ENCODE data around the gene REV3L. TPM values are rescaled to one million over a fixed set of nuclear protein-coding genes. Genes with fewer than 3 reads are reported as not detected.

The REV3L gene
- total RNA-seq, 1 experiment from 2014 or later: 5.7 TPM

DNA sequence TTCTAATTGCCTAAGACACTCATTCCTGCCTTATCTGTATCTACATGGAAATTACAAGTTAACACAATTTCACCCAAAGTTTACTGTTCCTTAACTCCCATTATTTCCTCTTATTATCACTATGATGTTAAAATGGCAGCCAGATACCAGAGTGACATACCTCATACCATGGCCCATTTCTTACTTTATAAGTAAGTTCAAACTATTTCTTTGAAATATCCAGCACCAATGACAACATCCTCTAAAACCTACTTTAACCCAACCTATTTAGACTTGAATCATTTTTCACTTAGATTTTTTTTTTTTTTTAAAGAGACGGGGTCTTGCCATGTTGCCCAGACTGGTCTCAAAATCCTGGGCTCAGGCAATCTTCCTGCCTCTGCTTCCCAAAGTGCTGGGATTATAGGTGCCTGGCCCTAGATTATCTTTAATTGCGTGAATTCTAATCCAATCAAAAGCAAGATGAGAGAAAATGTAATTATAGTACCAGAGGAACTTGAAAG lies 10.0 kb downstream of the REV3L start:
- no peak for DNase-seq (ENCODE audit: low spot score)
- POLR2A ChIA-PET: no interaction called here

DNA sequence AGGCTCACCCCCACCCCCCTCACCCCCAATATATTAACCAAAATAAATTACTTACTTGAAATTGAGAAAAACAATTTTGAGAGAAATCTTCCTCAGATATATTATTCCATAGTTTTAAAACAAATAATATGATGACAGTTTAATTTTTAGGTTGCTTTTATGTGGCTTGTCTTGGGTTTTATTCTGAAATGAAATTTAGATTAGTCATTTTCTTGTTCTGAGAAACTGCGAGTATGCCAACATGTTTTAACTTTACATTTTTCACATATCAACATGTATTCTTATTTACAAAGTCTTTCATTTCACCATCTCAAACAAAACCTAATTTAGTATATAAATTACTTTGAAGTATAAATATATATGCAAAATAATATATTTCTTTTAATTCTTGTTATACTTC lies 11.1 kb downstream of the REV3L start:
- no peak overlapping the region for H3K4me3 Mint-ChIP-seq
- DNase-seq (ENCODE audit: low spot score) (no peak), ATAC-seq (no peak)
- peaks cover 39% of the 10 kb centered on the region for H3K27me3 Mint-ChIP-seq (ENCODE audit: low read depth)
- ChIA-PET POLR2A (no interaction called here), CTCF (no interaction called here)
- no peaks in the 10 kb centered on the region for H3K9me3 Mint-ChIP-seq
- TF ChIP-seq TEAD1 (CRISPR knock-in tag; IDR thresholded peaks at IDR 0.05): no peak
- H3K4me1 Mint-ChIP-seq: peaks cover 3% of the 10 kb centered on the region
- H3K36me3 Mint-ChIP-seq: no peaks in the 10 kb centered on the region
- H3K27ac Mint-ChIP-seq: no peak overlapping the region

More for the DNA sequence above, 10.0 kb downstream of the REV3L start:
- peaks cover 50% of the 10 kb centered on the region for H3K27me3 Mint-ChIP-seq (ENCODE audit: low read depth)
- H3K4me3 Mint-ChIP-seq: no peak overlapping the region
- CTCF ChIA-PET: no interaction called here
- no peak overlapping the region for H3K27ac Mint-ChIP-seq
- no peak for ATAC-seq
- H3K36me3 Mint-ChIP-seq: no peaks in the 10 kb centered on the region
- TF ChIP-seq ZNF121 (CRISPR knock-in tag; IDR thresholded peaks at IDR 0.05): no peak
- TF ChIP-seq NR1H2 (CRISPR knock-in tag; IDR thresholded peaks at IDR 0.05): no peak
- TF ChIP-seq, protein P1, sequence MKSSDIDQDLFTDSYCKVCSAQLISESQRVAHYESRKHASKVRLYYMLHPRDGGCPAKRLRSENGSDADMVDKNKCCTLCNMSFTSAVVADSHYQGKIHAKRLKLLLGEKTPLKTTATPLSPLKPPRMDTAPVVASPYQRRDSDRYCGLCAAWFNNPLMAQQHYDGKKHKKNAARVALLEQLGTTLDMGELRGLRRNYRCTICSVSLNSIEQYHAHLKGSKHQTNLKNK (CRISPR knock-in tag; IDR thresholded peaks at IDR 0.05): no peak
- TF ChIP-seq SOX15 (CRISPR knock-in tag; IDR thresholded peaks at IDR 0.05): no peak
- TF ChIP-seq, protein P2, sequence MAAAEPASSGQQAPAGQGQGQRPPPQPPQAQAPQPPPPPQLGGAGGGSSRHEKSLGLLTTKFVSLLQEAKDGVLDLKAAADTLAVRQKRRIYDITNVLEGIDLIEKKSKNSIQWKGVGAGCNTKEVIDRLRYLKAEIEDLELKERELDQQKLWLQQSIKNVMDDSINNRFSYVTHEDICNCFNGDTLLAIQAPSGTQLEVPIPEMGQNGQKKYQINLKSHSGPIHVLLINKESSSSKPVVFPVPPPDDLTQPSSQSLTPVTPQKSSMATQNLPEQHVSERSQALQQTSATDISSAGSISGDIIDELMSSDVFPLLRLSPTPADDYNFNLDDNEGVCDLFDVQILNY (CRISPR knock-in tag; IDR thresholded peaks at IDR 0.05): no peak
- TF ChIP-seq NFE2L1 (CRISPR knock-in tag; IDR thresholded peaks at IDR 0.05): no peak
- no peak for TF ChIP-seq TCF7 (CRISPR knock-in tag; IDR thresholded peaks at IDR 0.05; ENCODE audit: low read depth)
- TF ChIP-seq, protein P3, sequence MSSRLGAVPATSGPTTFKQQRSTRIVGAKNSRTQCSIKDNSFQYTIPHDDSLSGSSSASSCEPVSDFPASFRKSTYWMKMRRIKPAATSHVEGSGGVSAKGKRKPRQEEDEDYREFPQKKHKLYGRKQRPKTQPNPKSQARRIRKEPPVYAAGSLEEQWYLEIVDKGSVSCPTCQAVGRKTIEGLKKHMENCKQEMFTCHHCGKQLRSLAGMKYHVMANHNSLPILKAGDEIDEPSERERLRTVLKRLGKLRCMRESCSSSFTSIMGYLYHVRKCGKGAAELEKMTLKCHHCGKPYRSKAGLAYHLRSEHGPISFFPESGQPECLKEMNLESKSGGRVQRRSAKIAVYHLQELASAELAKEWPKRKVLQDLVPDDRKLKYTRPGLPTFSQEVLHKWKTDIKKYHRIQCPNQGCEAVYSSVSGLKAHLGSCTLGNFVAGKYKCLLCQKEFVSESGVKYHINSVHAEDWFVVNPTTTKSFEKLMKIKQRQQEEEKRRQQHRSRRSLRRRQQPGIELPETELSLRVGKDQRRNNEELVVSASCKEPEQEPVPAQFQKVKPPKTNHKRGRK (CRISPR knock-in tag; IDR thresholded peaks at IDR 0.05; ENCODE audit: borderline replicate concordance): no peak
- H3K9me3 Mint-ChIP-seq: no peaks in the 10 kb centered on the region
- peaks cover 12% of the 10 kb centered on the region for H3K4me1 Mint-ChIP-seq

DNA sequence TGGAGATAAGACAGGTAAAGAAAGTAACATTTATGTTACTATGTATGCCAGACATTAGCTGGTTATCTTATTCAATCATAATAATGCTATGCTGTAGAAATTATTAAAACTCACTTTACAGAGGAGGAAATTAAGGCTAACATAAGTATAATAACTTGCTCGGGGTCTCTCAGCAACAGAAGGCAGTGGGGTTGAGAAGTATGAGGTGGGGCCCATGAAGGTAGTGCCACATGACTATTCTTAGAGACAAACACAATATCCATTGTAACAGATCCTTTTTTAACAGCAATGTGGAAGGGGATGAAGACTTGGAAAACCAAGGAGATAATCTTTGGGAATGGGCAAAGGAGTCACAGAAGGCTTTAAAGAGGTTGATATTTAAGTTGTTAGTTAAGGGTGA lies 11.5 kb downstream of the REV3L start:
- Mint-ChIP-seq H3K4me1 (peaks cover 3% of the 10 kb centered on the region; the same call in 1 of the 2 replicates), H3K4me3 (no peak overlapping the region), H3K27me3 (ENCODE audit: low read depth) (peaks cover 35% of the 10 kb centered on the region), H3K36me3 (no peaks in the 10 kb centered on the region), H3K27ac (no peak overlapping the region), H3K9me3 (no peaks in the 10 kb centered on the region)
- ATAC-seq: no peak
- no peak for TF ChIP-seq CREB1 (CRISPR knock-in tag; IDR thresholded peaks at IDR 0.05)
- no peak for TF ChIP-seq ZNF396 (CRISPR knock-in tag; IDR thresholded peaks at IDR 0.05; ENCODE audit: borderline replicate concordance)
- TF ChIP-seq, protein P4, sequence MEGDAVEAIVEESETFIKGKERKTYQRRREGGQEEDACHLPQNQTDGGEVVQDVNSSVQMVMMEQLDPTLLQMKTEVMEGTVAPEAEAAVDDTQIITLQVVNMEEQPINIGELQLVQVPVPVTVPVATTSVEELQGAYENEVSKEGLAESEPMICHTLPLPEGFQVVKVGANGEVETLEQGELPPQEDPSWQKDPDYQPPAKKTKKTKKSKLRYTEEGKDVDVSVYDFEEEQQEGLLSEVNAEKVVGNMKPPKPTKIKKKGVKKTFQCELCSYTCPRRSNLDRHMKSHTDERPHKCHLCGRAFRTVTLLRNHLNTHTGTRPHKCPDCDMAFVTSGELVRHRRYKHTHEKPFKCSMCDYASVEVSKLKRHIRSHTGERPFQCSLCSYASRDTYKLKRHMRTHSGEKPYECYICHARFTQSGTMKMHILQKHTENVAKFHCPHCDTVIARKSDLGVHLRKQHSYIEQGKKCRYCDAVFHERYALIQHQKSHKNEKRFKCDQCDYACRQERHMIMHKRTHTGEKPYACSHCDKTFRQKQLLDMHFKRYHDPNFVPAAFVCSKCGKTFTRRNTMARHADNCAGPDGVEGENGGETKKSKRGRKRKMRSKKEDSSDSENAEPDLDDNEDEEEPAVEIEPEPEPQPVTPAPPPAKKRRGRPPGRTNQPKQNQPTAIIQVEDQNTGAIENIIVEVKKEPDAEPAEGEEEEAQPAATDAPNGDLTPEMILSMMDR (IDR thresholded peaks at IDR 0.05): no peak
- POLR2A ChIA-PET: no interaction called here
- DNase-seq (ENCODE audit: low spot score): no peak
- CTCF ChIA-PET: no interaction called here

DNA sequence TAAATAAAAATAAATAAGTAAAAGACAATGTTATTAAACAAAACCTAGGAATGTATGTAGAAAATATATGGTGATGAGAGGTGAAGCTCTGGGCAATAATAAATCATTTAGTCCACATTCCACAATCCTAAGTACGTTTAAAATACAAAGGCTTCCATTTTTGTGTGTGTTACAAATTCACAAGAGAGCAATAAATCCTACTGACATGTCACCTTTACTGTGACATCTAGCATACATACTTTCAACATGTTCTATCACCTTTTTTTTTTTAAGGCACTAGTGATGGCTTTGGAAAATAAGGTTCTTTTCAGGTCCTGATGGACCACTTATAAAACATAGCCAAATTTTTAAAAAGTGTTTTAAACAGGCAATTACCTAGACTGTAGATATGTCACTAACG lies 12.0 kb downstream of the REV3L start:
- DNase-seq (ENCODE audit: low spot score) (no peak), ATAC-seq (no peak)
- TF ChIP-seq ETV6 (CRISPR knock-in tag; IDR thresholded peaks at IDR 0.05): no peak
- no peak for TF ChIP-seq PRRX2 (CRISPR knock-in tag; IDR thresholded peaks at IDR 0.05)
- no peak for TF ChIP-seq ZNF138 (CRISPR knock-in tag; conservative IDR thresholded peaks at IDR 0.05)
- TF ChIP-seq, protein P5, sequence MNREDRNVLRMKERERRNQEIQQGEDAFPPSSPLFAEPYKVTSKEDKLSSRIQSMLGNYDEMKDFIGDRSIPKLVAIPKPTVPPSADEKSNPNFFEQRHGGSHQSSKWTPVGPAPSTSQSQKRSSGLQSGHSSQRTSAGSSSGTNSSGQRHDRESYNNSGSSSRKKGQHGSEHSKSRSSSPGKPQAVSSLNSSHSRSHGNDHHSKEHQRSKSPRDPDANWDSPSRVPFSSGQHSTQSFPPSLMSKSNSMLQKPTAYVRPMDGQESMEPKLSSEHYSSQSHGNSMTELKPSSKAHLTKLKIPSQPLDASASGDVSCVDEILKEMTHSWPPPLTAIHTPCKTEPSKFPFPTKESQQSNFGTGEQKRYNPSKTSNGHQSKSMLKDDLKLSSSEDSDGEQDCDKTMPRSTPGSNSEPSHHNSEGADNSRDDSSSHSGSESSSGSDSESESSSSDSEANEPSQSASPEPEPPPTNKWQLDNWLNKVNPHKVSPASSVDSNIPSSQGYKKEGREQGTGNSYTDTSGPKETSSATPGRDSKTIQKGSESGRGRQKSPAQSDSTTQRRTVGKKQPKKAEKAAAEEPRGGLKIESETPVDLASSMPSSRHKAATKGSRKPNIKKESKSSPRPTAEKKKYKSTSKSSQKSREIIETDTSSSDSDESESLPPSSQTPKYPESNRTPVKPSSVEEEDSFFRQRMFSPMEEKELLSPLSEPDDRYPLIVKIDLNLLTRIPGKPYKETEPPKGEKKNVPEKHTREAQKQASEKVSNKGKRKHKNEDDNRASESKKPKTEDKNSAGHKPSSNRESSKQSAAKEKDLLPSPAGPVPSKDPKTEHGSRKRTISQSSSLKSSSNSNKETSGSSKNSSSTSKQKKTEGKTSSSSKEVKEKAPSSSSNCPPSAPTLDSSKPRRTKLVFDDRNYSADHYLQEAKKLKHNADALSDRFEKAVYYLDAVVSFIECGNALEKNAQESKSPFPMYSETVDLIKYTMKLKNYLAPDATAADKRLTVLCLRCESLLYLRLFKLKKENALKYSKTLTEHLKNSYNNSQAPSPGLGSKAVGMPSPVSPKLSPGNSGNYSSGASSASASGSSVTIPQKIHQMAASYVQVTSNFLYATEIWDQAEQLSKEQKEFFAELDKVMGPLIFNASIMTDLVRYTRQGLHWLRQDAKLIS (CRISPR knock-in tag; IDR thresholded peaks at IDR 0.05; ENCODE audit: borderline replicate concordance): no peak
- TF ChIP-seq EMX1 (CRISPR knock-in tag; IDR thresholded peaks at IDR 0.05): no peak
- TF ChIP-seq HMGA2 (CRISPR knock-in tag; IDR thresholded peaks at IDR 0.05): no peak
- TF ChIP-seq GTF2I (CRISPR knock-in tag; conservative IDR thresholded peaks at IDR 0.05): no peak
- TF ChIP-seq JUN (CRISPR knock-in tag; IDR thresholded peaks at IDR 0.05): no peak
- CTCF ChIA-PET: no interaction called here
- H3K27me3 Mint-ChIP-seq (ENCODE audit: low read depth): peaks cover 30% of the 10 kb centered on the region
- H3K36me3 Mint-ChIP-seq: no peaks in the 10 kb centered on the region
- no peaks in the 10 kb centered on the region for H3K9me3 Mint-ChIP-seq
- no peak overlapping the region for H3K27ac Mint-ChIP-seq
- POLR2A ChIA-PET: no interaction called here
- no peak overlapping the region for H3K4me3 Mint-ChIP-seq
- H3K4me1 Mint-ChIP-seq: peaks cover 3% of the 10 kb centered on the region; the same call in 1 of the 2 replicates

Data from WTC11 (cell line).